Calu3 (cell line): ENCODE measurements around the gene EP400. TPM values are rescaled to one million over a fixed set of nuclear protein-coding genes. Genes with fewer than 3 reads are reported as not detected.

Experiments used
- BruUV-seq: library from RNA; stranded (reverse); fragments of 400-500 nt; replicated peaks from 2 replicates; lab custom pipeline; 2021; lab: Mats Ljungman, UMichigan
- CTCF ChIA-PET: fragments of 300-600 bp; sonication (Branson Sonifier 250); formaldehyde crosslinking; loops from one replicate; lab custom pipeline; 2022; ENCODE audit warnings: antibody characterized with exemption; lab: Charles Lee
- DNase-seq: peaks from one replicate; pipeline ENCODE4 v3.0.0; 2022
- H3K27ac Mint-ChIP-seq: one replicate; pipeline ENCODE4 v1.8.0; 2022; ENCODE audit warnings: mixed read lengths; ENCODE audit not compliant: unreplicated experiment
- H3K27me3 Mint-ChIP-seq: one replicate; pipeline ENCODE4 v1.8.0; 2022; ENCODE audit warnings: mixed read lengths; ENCODE audit not compliant: unreplicated experiment
- H3K36me3 Mint-ChIP-seq: one replicate; pipeline ENCODE4 v1.8.0; 2022; ENCODE audit warnings: mild to moderate bottlenecking, moderate library complexity, mixed read lengths; ENCODE audit not compliant: insufficient read depth, unreplicated experiment
- H3K4me1 Mint-ChIP-seq: one replicate; pipeline ENCODE4 v1.8.0; 2022; ENCODE audit warnings: mild to moderate bottlenecking, low read depth, mixed read lengths; ENCODE audit not compliant: unreplicated experiment
- H3K4me3 Mint-ChIP-seq: one replicate; pipeline ENCODE4 v1.8.0; 2022; ENCODE audit warnings: mild to moderate bottlenecking, low read depth, moderate library complexity, mixed read lengths; ENCODE audit not compliant: unreplicated experiment
- H3K9me3 Mint-ChIP-seq: one replicate; pipeline ENCODE4 v1.8.0; 2022; ENCODE audit warnings: low read depth, mixed read lengths; ENCODE audit not compliant: unreplicated experiment
- CTCF ChIP-seq: fragments of 200-600 bp; IDR thresholded peaks from one replicate; pipeline ENCODE4 v1.8.0; 2022; ENCODE audit warnings: antibody characterized with exemption; ENCODE audit not compliant: unreplicated experiment
- intact Hi-C: fragments of 100-400 bp; cut with micrococcal nuclease; formaldehyde crosslinking; loops from one replicate; pipeline ENCODE4 v1.10.0; 2022; ENCODE audit not compliant: unreplicated experiment
- total RNA-seq: library from RNA; stranded (reverse); gene quantifications from 2 replicates; pipeline ENCODE4 v1.2.3, GENCODE V29; 2022

Gene EP400
- total RNA-seq, 1 experiment from 2014 or later: 88.7 TPM

GRCh38 chr12:132067182-132067581, 117.4 kb downstream of the EP400 start:
- Mint-ChIP-seq H3K4me3 (no peak overlapping the region), H3K9me3 (no peaks in the 10 kb centered on the region), H3K36me3 (peaks cover 35% of the 10 kb centered on the region), H3K4me1 (no peaks in the 10 kb centered on the region), H3K27ac (no peak overlapping the region), H3K27me3 (no peaks in the 10 kb centered on the region)
- TF ChIP-seq CTCF: no peak
- CTCF ChIA-PET: interaction anchor here (0.7 kb wide), 1 partner anchor 306 kb away, joined by 11 read pairs; no protein-coding TSS in a partner anchor
- intact Hi-C loops: no loop called here
- DNase-seq: no peak
- no TSS peak for BruUV-seq

GRCh38 chr12:132068250-132068649, 118.5 kb downstream of the EP400 start:
- no peak for DNase-seq
- Mint-ChIP-seq H3K27me3 (no peaks in the 10 kb centered on the region), H3K4me3 (no peak overlapping the region), H3K36me3 (peaks cover 29% of the 10 kb centered on the region), H3K4me1 (no peaks in the 10 kb centered on the region), H3K27ac (no peak overlapping the region), H3K9me3 (no peaks in the 10 kb centered on the region)
- CTCF ChIA-PET: no interaction called here
- no TSS peak for BruUV-seq
- TF ChIP-seq CTCF: no peak
- intact Hi-C loops: no loop called here

GRCh38 chr12:132069336-132069985, 119.7 kb downstream of the EP400 start:
- intact Hi-C loops: no loop called here
- Mint-ChIP-seq H3K27ac (no peak overlapping the region), H3K4me1 (no peaks in the 10 kb centered on the region), H3K4me3 (no peak overlapping the region), H3K9me3 (no peaks in the 10 kb centered on the region), H3K27me3 (no peaks in the 10 kb centered on the region), H3K36me3 (peaks cover 31% of the 10 kb centered on the region)
- no TSS peak for BruUV-seq
- CTCF ChIA-PET: no interaction called here
- no peak for DNase-seq
- TF ChIP-seq CTCF: no peak

- Mint-ChIP-seq H3K4me3 (no peak overlapping the region), H3K4me1 (no peaks in the 10 kb centered on the region), H3K27ac (no peak overlapping the region), H3K9me3 (no peaks in the 10 kb centered on the region), H3K27me3 (no peaks in the 10 kb centered on the region), H3K36me3 (peaks cover 31% of the 10 kb centered on the region)
- CTCF ChIA-PET: no interaction called here
- intact Hi-C loops: no loop called here
- no peak for DNase-seq
- no TSS peak for BruUV-seq
- no peak for TF ChIP-seq CTCF
Measured at GRCh38 chr12:132070298-132070697, 120.6 kb downstream of the EP400 start.
